H9 (cell line): ENCODE data around the gene DNM2. TPM values are rescaled to one million over a fixed set of nuclear protein-coding genes. Genes with fewer than 3 reads are reported as not detected.
A peak's percentile ranks its signal among the peaks of the same experiment; 100 is the strongest.

Experiments used
- DNase-seq: peaks from one replicate; pipeline ENCODE4 v3.0.0-alpha.2; 2017
- H2AFZ ChIP-seq: one replicate; pipeline ENCODE4 v1.6.1; 2013; ENCODE audit warnings: mild to moderate bottlenecking, low read length, control low read depth, moderate library complexity
- H2AK5ac ChIP-seq: 2 replicates; pipeline ENCODE4 v1.6.1; 2013; ENCODE audit warnings: low read length, control low read depth, mixed read lengths; ENCODE audit not compliant: insufficient read length
- H2BK120ac ChIP-seq: one replicate; pipeline ENCODE4 v1.6.1; 2013; ENCODE audit warnings: low read depth, mild to moderate bottlenecking, low read length, control low read depth, inconsistent platforms; ENCODE audit not compliant: poor library complexity, severe bottlenecking
- H2BK12ac ChIP-seq: 2 replicates; pipeline ENCODE4 v1.6.1; 2013; ENCODE audit warnings: low read length, control low read depth, mixed read lengths, low read depth; ENCODE audit not compliant: insufficient read length
- H2BK15ac ChIP-seq: 2 replicates; pipeline ENCODE4 v1.6.1; 2013; ENCODE audit warnings: low read depth, low read length, control low read depth
- H2BK20ac ChIP-seq: one replicate; pipeline ENCODE4 v1.6.1; 2013; ENCODE audit warnings: low read depth, mild to moderate bottlenecking, low read length, control low read depth, inconsistent platforms; ENCODE audit not compliant: poor library complexity, severe bottlenecking
- H2BK5ac ChIP-seq: 2 replicates; pipeline ENCODE4 v1.6.1; 2013; ENCODE audit warnings: low read length, control low read depth, mixed read lengths; ENCODE audit not compliant: insufficient read length
- H3K14ac ChIP-seq: 2 replicates; pipeline ENCODE4 v1.6.1; 2013; ENCODE audit warnings: low read length, control low read depth; ENCODE audit not compliant: insufficient read depth
- H3K18ac ChIP-seq: 2 replicates; pipeline ENCODE4 v1.6.1; 2013; ENCODE audit warnings: low read depth, mild to moderate bottlenecking, mixed read lengths, low read length, control low read depth; ENCODE audit not compliant: insufficient read length
- H3K23ac ChIP-seq: 2 replicates; pipeline ENCODE4 v1.6.1; 2013; ENCODE audit warnings: low read length, control low read depth, mixed read lengths, low read depth; ENCODE audit not compliant: insufficient read length
- H3K23me2 ChIP-seq: 2 replicates; pipeline ENCODE4 v1.6.1; 2013; ENCODE audit warnings: low read depth, mild to moderate bottlenecking, mixed read lengths, low read length, control low read depth; ENCODE audit not compliant: insufficient read length, poor library complexity, severe bottlenecking
- H3K27ac ChIP-seq: 2 replicates; pipeline ENCODE4 v1.5.1; 2013; ENCODE audit warnings: low read length, control low read depth, mixed read lengths, low read depth; ENCODE audit not compliant: insufficient read length
- H3K27me3 ChIP-seq: 2 replicates; pipeline ENCODE4 v1.6.1; 2013; ENCODE audit warnings: low read length, control low read depth, inconsistent platforms; ENCODE audit not compliant: insufficient read depth
- H3K4ac ChIP-seq: 2 replicates; pipeline ENCODE4 v1.6.1; 2013; ENCODE audit warnings: low read depth, mild to moderate bottlenecking, control low read depth, inconsistent platforms, low read length, moderate library complexity
- H3K4me1 ChIP-seq: 2 replicates; pipeline ENCODE4 v1.6.1; 2013; ENCODE audit warnings: low read length, control low read depth, inconsistent platforms; ENCODE audit not compliant: insufficient read depth
- H3K4me2 ChIP-seq: 2 replicates; pipeline ENCODE4 v1.6.1; 2013; ENCODE audit warnings: low read length, control low read depth, mixed read lengths; ENCODE audit not compliant: insufficient read length, insufficient read depth
- H3K56ac ChIP-seq: 2 replicates; pipeline ENCODE4 v1.6.1; 2013; ENCODE audit warnings: low read depth, mild to moderate bottlenecking, mixed read lengths, low read length, control low read depth; ENCODE audit not compliant: insufficient read length
- H3K79me1 ChIP-seq: 2 replicates; pipeline ENCODE4 v1.6.1; 2013; ENCODE audit warnings: low read depth, mild to moderate bottlenecking, moderate library complexity, low read length, control low read depth, inconsistent platforms; ENCODE audit not compliant: insufficient read depth, poor library complexity, severe bottlenecking
- H3K79me2 ChIP-seq: 2 replicates; pipeline ENCODE4 v1.6.1; 2013; ENCODE audit warnings: low read length, control low read depth, inconsistent platforms; ENCODE audit not compliant: insufficient read depth
- H3K9ac ChIP-seq: 2 replicates; pipeline ENCODE4 v1.6.1; 2013; ENCODE audit warnings: low read length, control low read depth, mixed read lengths; ENCODE audit not compliant: insufficient read length; ENCODE audit errors: extremely low read depth
- H3K9me3 ChIP-seq: one replicate; pipeline ENCODE4 v1.6.1; 2013; ENCODE audit warnings: low read depth, low read length, inconsistent platforms; ENCODE audit not compliant: control insufficient read depth
- H3T11ph ChIP-seq: one replicate; pipeline ENCODE4 v1.6.1; 2013; ENCODE audit warnings: mild to moderate bottlenecking, low read length, control low read depth, inconsistent platforms
- H4K20me1 ChIP-seq: one replicate; pipeline ENCODE4 v1.6.1; 2013; ENCODE audit not compliant: control insufficient read depth, insufficient read length, insufficient read depth
- H4K5ac ChIP-seq: 2 replicates; pipeline ENCODE4 v1.6.1; 2013; ENCODE audit warnings: low read depth, mild to moderate bottlenecking, mixed read lengths, low read length, control low read depth; ENCODE audit not compliant: insufficient read length
- H4K8ac ChIP-seq: replicated peaks from 2 replicates; pipeline ENCODE4 v1.6.1; 2013; ENCODE audit warnings: low read length, control low read depth, mixed read lengths, low read depth; ENCODE audit not compliant: insufficient read length
- H4K91ac ChIP-seq: 2 replicates; pipeline ENCODE4 v1.6.1; 2013; ENCODE audit warnings: low read depth, mild to moderate bottlenecking, moderate library complexity, mixed read lengths, low read length, control low read depth; ENCODE audit not compliant: insufficient read length
- H3K27ac Mint-ChIP-seq, 3 experiments: 2 replicates in 2 of 3; 3 replicates in 1 of 3; pipeline ENCODE4 v1.8.0; 2020 to 2021; ENCODE audit warnings: mixed read lengths in 3 of 3, mild to moderate bottlenecking in 1 of 3, moderate library complexity in 1 of 3
- H3K27me3 Mint-ChIP-seq: 2 replicates; pipeline ENCODE4 v1.8.0; 2021; ENCODE audit warnings: low read depth, mild to moderate bottlenecking, moderate library complexity, mixed read lengths
- H3K36me3 Mint-ChIP-seq, 3 experiments: 2 replicates in 2 of 3; 3 replicates in 1 of 3; pipeline ENCODE4 v1.8.0; 2020 to 2021; ENCODE audit warnings: low read depth in 3 of 3, mixed read lengths in 3 of 3; ENCODE audit not compliant: insufficient read depth in 1 of 3
- H3K4me1 Mint-ChIP-seq, 2 experiments: 2 replicates each; pipeline ENCODE4 v1.8.0; 2020; ENCODE audit warnings: mixed read lengths in 2 of 2
- H3K4me3 Mint-ChIP-seq, 2 experiments: 2 replicates in 1 of 2; 3 replicates in 1 of 2; pipeline ENCODE4 v1.8.0; 2020 to 2021; ENCODE audit warnings: mild to moderate bottlenecking in 2 of 2, mixed read lengths in 2 of 2, moderate library complexity in 1 of 2
- H3K9me3 Mint-ChIP-seq, 2 experiments: 2 replicates in 1 of 2; 3 replicates in 1 of 2; pipeline ENCODE4 v1.8.0; 2020; ENCODE audit warnings: mild to moderate bottlenecking in 2 of 2, mixed read lengths in 2 of 2, moderate library complexity in 1 of 2
- CTCF ChIP-seq: fragments of 200-600 bp; sonication (generic); conservative IDR thresholded peaks from 3 replicates; pipeline ENCODE4 v1.8.0; 2021; ENCODE audit warnings: antibody characterized with exemption, mild to moderate bottlenecking
- WGBS: extraction: QIAGEN DNeasy Blood & Tissue Kit; methylation state at CpG from one replicate; pipeline ENCODE4 v1.1.7; 2013; ENCODE audit warnings: missing lambda C conversion rate, low lambda C conversion rate, mixed read lengths; ENCODE audit not compliant: insufficient read length; ENCODE audit errors: extremely low coverage; 5-methylcytosine and 5-hydroxymethylcytosine counted together
- total RNA-seq: library from RNA; stranded (reverse); gene quantifications from 2 replicates; pipeline ENCODE4 v1.2.1, GENCODE V29; 2021

DNM2 gene
- total RNA-seq, 1 experiment from 2014 or later = 152 TPM

GRCh38 chr19:10691178-10691881 is 26.5 kb upstream of the DNM2 start:
- H3K9me3 Mint-ChIP-seq = no peaks in the 10 kb centered on the region; a peak in 1 of 5 replicates
- H2BK20ac ChIP-seq = no peak overlapping the region
- no peaks in the 10 kb centered on the region for H3K27me3 ChIP-seq
- H3K18ac ChIP-seq = no peak overlapping the region
- no peaks in the 10 kb centered on the region for H4K20me1 ChIP-seq
- no peaks in the 10 kb centered on the region for H3K9me3 ChIP-seq
- no peaks in the 10 kb centered on the region for H3K23me2 ChIP-seq
- peaks cover 27 to 32% of the 10 kb centered on the region in 2 experiments for H3K4me1 Mint-ChIP-seq
- no peak overlapping the region for H4K5ac ChIP-seq
- H3K4me1 ChIP-seq = no peaks in the 10 kb centered on the region
- no peaks in the 10 kb centered on the region for H3K79me1 ChIP-seq
- H3K27ac ChIP-seq = no peak overlapping the region
- no peak overlapping the region for H4K91ac ChIP-seq
- H3K9ac ChIP-seq = no peak overlapping the region
- H3K27ac Mint-ChIP-seq = peak overlapping the region in 2 of 3 experiments; percentile 59 to 96; a peak in 3 of 7 replicates
- no peak overlapping the region for H2BK15ac ChIP-seq
- peaks cover 8% of the 10 kb centered on the region for H3K27me3 Mint-ChIP-seq
- peak; percentile 26 for DNase-seq
- H3K4ac ChIP-seq = no peak overlapping the region
- no peak overlapping the region for H2AK5ac ChIP-seq
- no peak overlapping the region for H3K23ac ChIP-seq
- no peak overlapping the region for H3K4me2 ChIP-seq
- H4K8ac ChIP-seq = no peak overlapping the region
- H2AFZ ChIP-seq = no peak overlapping the region
- H3T11ph ChIP-seq = no peak overlapping the region
- no CpG with 5 or more reads among the region's 23 CpGs for WGBS
- H2BK5ac ChIP-seq = no peak overlapping the region
- no peak overlapping the region for H3K56ac ChIP-seq
- H3K4me3 Mint-ChIP-seq = no peak overlapping the region
- H3K79me2 ChIP-seq = no peaks in the 10 kb centered on the region
- no peak overlapping the region for H3K14ac ChIP-seq
- no peak overlapping the region for H2BK120ac ChIP-seq
- TF ChIP-seq CTCF = no peak
- H3K36me3 Mint-ChIP-seq = peaks cover 40 to 66% (median 63%) of the 10 kb centered on the region in 3 experiments; a peak in 6 of 7 replicates
- no peak overlapping the region for H2BK12ac ChIP-seq
